HEK293 (cell line): Measurements from ENCODE around the gene TTC24.

Experiments
- CTCF ChIA-PET: fragments of 350-600 bp; formaldehyde crosslinking; extraction: SDS; loops from one replicate; lab custom pipeline; 2021; ENCODE audit warnings: antibody characterized with exemption; lab: Yijun Ruan, JAX
- POLR2A ChIA-PET: fragments of 300-600 bp; formaldehyde crosslinking; extraction: SDS; loops from one replicate; lab custom pipeline; 2020; ENCODE audit warnings: antibody characterized with exemption, inconsistent platforms; lab: Yijun Ruan, JAX
- H3K27ac ChIP-seq: fragments of 200-500 bp; sonication (Bioruptor generic); 2 replicates; pipeline ENCODE4 v1.5.1; 2014; ENCODE audit warnings: low read depth, low read length, control low read depth, inconsistent platforms; ENCODE audit errors: extremely low read depth
- H3K36me3 ChIP-seq, 2 experiments: fragments of 200-500 bp in 1 of 2; sonication (Bioruptor generic) in 1 of 2; 1 replicate in 1 of 2; 2 replicates in 1 of 2; pipeline ENCODE4 v1.5.1; 2014 to 2017; ENCODE audit warnings: inconsistent platforms in 2 of 2, low read length in 2 of 2; ENCODE audit not compliant: control insufficient read depth in 2 of 2, insufficient read depth in 1 of 2
- H3K4me1 ChIP-seq: fragments of 200-500 bp; sonication (Bioruptor generic); 2 replicates; pipeline ENCODE4 v1.5.1; 2014; ENCODE audit warnings: mild to moderate bottlenecking, low read length, inconsistent platforms; ENCODE audit not compliant: control insufficient read depth, insufficient read depth
- H3K4me3 ChIP-seq: 2 replicates; pipeline ENCODE4 v1.5.1; 2011; ENCODE audit warnings: low read depth, mild to moderate bottlenecking, control low read depth, low read length, moderate library complexity
- H3K9me3 ChIP-seq: fragments of 200-500 bp; sonication (Bioruptor generic); 2 replicates; pipeline ENCODE4 v1.5.1; 2014; ENCODE audit warnings: low read depth, low read length, inconsistent platforms; ENCODE audit not compliant: control insufficient read depth, insufficient read depth
- BCL11B ChIP-seq: fragments of 450-650 bp; formaldehyde crosslinking; IDR thresholded peaks from 2 replicates; pipeline ENCODE4 v1.5.1; 2016; ENCODE audit warnings: low read depth, missing biosample characterization, missing genetic modification characterization
- KLF9 ChIP-seq: fragments of 450-650 bp; formaldehyde crosslinking; IDR thresholded peaks from 2 replicates; pipeline ENCODE4 v1.5.1; 2016; ENCODE audit warnings: missing biosample characterization, missing genetic modification characterization, low read depth
- SCRT1 ChIP-seq: fragments of 450-650 bp; formaldehyde crosslinking; IDR thresholded peaks from 2 replicates; pipeline ENCODE4 v1.5.1; 2016; ENCODE audit warnings: missing biosample characterization, missing genetic modification characterization, borderline replicate concordance
- SETDB1 ChIP-seq: IDR thresholded peaks from one replicate; pipeline ENCODE4 v1.6.1; 2017; ENCODE audit warnings: mild to moderate bottlenecking, low read length, moderate library complexity, mixed read lengths; ENCODE audit not compliant: insufficient read length
- ZFP3 ChIP-seq: fragments of 450-650 bp; formaldehyde crosslinking; IDR thresholded peaks from 2 replicates; pipeline ENCODE4 v1.5.1; 2016; ENCODE audit warnings: low read depth, missing biosample characterization, missing genetic modification characterization
- ZNF140 ChIP-seq: fragments of 450-650 bp; formaldehyde crosslinking; IDR thresholded peaks from 2 replicates; pipeline ENCODE4 v1.5.1; 2016; ENCODE audit warnings: missing biosample characterization, missing genetic modification characterization
- ZNF169 ChIP-seq: fragments of 450-650 bp; formaldehyde crosslinking; IDR thresholded peaks from 2 replicates; pipeline ENCODE4 v1.5.1; 2016; ENCODE audit warnings: missing biosample characterization, missing genetic modification characterization
- ZNF174 ChIP-seq: fragments of 450-650 bp; formaldehyde crosslinking; IDR thresholded peaks from 2 replicates; pipeline ENCODE4 v1.5.0; 2017; ENCODE audit warnings: missing biosample characterization, mild to moderate bottlenecking, missing genetic modification characterization
- ZNF19 ChIP-seq: fragments of 450-650 bp; formaldehyde crosslinking; IDR thresholded peaks from 2 replicates; pipeline ENCODE4; 2016; ENCODE audit warnings: missing biosample characterization, missing genetic modification characterization, low read depth
- ZNF324 ChIP-seq: fragments of 450-650 bp; formaldehyde crosslinking; IDR thresholded peaks from 2 replicates; pipeline ENCODE4 v1.5.1; 2016; ENCODE audit warnings: missing biosample characterization, missing genetic modification characterization
- ZNF514 ChIP-seq: fragments of 450-650 bp; formaldehyde crosslinking; IDR thresholded peaks from 2 replicates; pipeline ENCODE4 v1.5.1; 2016; ENCODE audit warnings: missing biosample characterization, missing genetic modification characterization
- ZNF596 ChIP-seq: fragments of 450-650 bp; IDR thresholded peaks from 2 replicates; pipeline ENCODE4 v1.5.0; 2018; ENCODE audit warnings: missing biosample characterization, mild to moderate bottlenecking, missing genetic modification characterization, moderate library complexity
- ZNF777 ChIP-seq: fragments of 450-650 bp; formaldehyde crosslinking; IDR thresholded peaks from 2 replicates; pipeline ENCODE4 v1.5.1; 2017; ENCODE audit warnings: missing biosample characterization, missing genetic modification characterization, borderline replicate concordance
- TF ChIP-seq, protein P1 (sequence below): fragments of 450-650 bp; formaldehyde crosslinking; IDR thresholded peaks from 2 replicates; pipeline ENCODE4 v1.5.0; 2017; ENCODE audit warnings: missing biosample characterization, missing genetic modification characterization, borderline replicate concordance
- TF ChIP-seq, protein P2 (sequence below): fragments of 450-650 bp; formaldehyde crosslinking; IDR thresholded peaks from 2 replicates; pipeline ENCODE4 v1.5.1; 2016; ENCODE audit warnings: missing biosample characterization, missing genetic modification characterization
- TF ChIP-seq, protein P3 (sequence below): fragments of 450-650 bp; formaldehyde crosslinking; IDR thresholded peaks from 2 replicates; pipeline ENCODE4 v1.5.1; 2016; ENCODE audit warnings: missing biosample characterization, missing genetic modification characterization, low read depth
- TF ChIP-seq, protein P4 (sequence below): fragments of 450-650 bp; formaldehyde crosslinking; IDR thresholded peaks from 2 replicates; pipeline ENCODE4 v1.5.1; 2017; ENCODE audit warnings: missing biosample characterization, mild to moderate bottlenecking, missing genetic modification characterization, moderate library complexity

The TTC24 gene

DNA sequence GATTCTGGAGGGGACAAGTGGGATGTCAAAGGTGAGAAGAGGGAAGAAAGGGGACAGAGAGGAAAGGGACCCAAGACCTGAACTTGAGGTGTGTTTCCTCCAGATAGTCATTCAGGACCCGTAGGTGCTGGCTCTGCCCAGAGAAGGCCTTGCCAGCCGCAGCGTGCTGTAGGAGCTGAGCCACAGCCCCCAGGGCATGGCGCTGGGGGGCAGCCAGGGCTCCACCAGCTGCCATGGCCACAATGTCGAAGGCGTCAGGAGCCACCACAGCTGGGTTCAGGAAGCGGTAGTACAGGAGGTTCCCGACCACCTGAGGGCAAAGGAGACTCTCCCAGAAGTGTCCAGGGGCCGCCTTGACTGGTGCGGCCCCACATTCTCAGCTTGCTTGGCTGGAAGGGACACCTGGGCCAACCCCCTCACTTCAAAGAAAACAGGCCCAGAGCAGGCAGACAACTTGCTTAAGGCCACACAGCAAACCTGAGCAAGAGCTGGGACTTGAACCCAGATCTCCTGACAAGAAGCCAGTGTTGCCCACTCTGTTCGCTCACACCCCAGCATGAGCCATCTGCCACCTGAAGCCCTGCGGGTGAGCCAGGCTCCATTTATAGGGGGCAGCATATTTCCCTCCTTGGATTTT lies 45.0 kb upstream of the TTC24 start (continued):
- TF ChIP-seq, protein P1, sequence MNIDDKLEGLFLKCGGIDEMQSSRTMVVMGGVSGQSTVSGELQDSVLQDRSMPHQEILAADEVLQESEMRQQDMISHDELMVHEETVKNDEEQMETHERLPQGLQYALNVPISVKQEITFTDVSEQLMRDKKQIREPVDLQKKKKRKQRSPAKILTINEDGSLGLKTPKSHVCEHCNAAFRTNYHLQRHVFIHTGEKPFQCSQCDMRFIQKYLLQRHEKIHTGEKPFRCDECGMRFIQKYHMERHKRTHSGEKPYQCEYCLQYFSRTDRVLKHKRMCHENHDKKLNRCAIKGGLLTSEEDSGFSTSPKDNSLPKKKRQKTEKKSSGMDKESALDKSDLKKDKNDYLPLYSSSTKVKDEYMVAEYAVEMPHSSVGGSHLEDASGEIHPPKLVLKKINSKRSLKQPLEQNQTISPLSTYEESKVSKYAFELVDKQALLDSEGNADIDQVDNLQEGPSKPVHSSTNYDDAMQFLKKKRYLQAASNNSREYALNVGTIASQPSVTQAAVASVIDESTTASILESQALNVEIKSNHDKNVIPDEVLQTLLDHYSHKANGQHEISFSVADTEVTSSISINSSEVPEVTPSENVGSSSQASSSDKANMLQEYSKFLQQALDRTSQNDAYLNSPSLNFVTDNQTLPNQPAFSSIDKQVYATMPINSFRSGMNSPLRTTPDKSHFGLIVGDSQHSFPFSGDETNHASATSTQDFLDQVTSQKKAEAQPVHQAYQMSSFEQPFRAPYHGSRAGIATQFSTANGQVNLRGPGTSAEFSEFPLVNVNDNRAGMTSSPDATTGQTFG (tag by site-specific recombination) = no peak

DNA sequence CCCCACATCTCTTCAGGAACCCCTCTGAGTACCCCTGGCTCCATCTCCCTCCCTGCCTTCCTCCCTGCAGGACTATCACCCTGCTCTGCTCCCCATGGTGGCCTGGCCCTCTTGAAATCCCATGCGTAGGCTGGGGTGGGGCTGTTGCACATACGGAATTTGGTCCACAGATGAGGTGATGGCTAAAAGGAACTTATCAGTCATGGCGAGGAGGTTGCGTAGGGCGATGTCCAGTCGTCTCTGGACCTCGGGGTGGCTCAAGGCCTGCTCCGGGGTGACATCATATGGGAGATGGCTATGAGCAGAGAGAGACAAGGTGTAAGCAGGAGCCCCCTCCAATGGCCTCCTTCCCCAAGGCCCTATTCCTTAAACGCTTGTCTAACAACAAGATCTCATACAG lies 42.5 kb upstream of the TTC24 start:
- ChIA-PET CTCF (no interaction called here), POLR2A (interaction anchor here (0.5 kb wide), 1 partner anchor 24 kb away, joined by 3 read pairs; no protein-coding TSS in a partner anchor)
- H3K4me3 ChIP-seq = no peak overlapping the region
- no peak for TF ChIP-seq ZNF174
- no peak for TF ChIP-seq SETDB1
- no peak for TF ChIP-seq ZNF324 (tag by site-specific recombination)
- no peak for TF ChIP-seq ZNF169 (tag by site-specific recombination)
- no peak for TF ChIP-seq ZFP3 (tag by site-specific recombination)
- TF ChIP-seq, all 188 proteins: peak for 0
- peaks cover 30 to 93% of the 10 kb centered on the region in 2 experiments for H3K36me3 ChIP-seq
- H3K4me1 ChIP-seq = no peaks in the 10 kb centered on the region
- H3K9me3 ChIP-seq = no peaks in the 10 kb centered on the region
- H3K27ac ChIP-seq = no peak overlapping the region

DNA sequence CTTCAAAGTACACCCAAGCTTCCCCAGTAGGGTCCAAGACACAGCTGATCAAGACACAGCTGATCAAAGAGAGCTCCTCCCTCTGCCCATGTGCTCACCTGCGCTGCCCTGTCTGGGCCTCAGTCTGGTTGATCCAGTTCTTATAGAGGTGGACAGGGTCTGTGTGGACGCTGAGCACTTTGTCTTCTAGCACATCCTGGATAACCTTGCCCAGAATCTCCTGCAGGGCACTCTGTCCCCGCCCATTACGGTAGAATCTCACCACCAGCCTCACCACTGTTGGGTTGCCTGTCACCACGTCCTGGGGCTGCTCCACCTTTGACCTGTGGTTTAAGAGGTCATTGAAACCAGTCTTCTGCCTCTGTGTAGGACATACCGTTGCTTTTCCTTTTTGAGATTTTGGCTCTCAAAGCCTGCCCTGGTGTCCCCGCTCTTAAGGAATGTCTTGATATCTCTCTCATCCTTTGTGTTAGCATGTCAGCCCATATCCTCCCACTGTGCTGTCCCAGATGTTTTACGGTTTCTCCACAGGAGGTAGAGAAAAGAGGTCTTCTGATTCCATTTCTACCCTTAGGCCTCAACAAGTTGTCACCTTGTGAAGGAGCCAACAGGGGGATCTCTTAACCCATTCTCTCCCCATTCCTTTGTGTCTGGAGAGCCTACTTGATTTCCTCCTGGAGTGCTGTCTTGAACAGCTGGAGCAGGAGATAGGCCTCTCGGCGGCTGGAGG lies 40.6 kb upstream of the TTC24 start:
- no peak overlapping the region for H3K4me3 ChIP-seq
- TF ChIP-seq BCL11B (no peak), ZNF514 (no peak)
- TF ChIP-seq, protein P2, sequence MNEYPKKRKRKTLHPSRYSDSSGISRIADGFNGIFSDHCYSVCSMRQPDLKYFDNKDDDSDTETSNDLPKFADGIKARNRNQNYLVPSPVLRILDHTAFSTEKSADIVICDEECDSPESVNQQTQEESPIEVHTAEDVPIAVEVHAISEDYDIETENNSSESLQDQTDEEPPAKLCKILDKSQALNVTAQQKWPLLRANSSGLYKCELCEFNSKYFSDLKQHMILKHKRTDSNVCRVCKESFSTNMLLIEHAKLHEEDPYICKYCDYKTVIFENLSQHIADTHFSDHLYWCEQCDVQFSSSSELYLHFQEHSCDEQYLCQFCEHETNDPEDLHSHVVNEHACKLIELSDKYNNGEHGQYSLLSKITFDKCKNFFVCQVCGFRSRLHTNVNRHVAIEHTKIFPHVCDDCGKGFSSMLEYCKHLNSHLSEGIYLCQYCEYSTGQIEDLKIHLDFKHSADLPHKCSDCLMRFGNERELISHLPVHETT (tag by site-specific recombination) = no peak
- H3K27ac ChIP-seq = no peak overlapping the region
- H3K36me3 ChIP-seq = peaks cover 30 to 92% of the 10 kb centered on the region in 2 experiments
- CTCF ChIA-PET = no interaction called here
- H3K4me1 ChIP-seq = no peaks in the 10 kb centered on the region
- POLR2A ChIA-PET = no interaction called here
- no peaks in the 10 kb centered on the region for H3K9me3 ChIP-seq

DNA sequence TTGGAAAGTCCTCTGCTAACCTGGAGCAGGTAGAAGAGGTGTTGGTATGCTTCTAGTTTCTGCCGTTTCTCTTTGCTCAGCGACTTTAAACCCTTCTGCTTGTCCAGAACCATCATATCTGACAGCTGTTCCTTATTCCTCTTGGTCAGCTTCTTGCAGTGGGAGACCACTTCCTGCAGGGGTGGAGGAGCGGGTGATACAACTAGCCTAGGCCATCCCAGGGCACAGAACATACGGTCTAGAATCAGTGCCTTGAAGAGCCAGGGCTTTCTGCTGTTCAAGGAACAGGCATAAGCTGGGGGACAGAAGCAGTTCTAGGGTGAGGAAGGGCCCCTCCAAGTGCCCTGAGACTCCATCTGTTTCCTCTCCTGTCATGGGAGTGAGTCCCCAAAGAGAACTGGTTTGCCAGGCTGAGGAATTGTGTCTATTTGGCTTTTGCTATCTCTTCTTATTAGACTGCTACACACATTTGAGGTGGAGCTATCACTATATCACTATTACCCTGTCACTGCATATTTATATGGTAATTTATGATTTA lies 39.6 kb upstream of the TTC24 start:
- no peak for TF ChIP-seq SCRT1
- POLR2A ChIA-PET = no interaction called here

DNA sequence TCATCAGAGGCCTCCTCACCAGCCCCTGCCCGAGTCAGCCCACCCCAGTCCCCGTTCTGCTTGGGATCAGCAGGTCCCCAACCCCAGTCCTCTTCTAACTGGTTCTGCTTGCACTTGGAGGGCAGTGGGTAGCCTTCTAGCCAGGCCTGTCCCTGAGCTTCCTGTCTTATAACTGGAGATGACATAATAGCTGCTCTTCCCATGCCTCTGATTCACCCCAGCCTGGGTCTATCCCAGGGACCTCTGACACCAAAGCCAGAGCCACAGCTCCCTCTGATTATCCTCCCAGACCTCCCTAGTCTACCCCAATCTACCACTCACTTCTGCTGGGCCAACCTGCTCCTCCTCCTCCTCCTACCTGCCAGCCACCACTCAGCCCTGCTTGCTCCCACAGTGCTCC lies 38.6 kb upstream of the TTC24 start:
- POLR2A ChIA-PET = no interaction called here
- Histone ChIP-seq H3K4me1 (no peaks in the 10 kb centered on the region), H3K36me3 (peaks cover 20 to 91% of the 10 kb centered on the region in 2 experiments), H3K9me3 (no peaks in the 10 kb centered on the region), H3K27ac (no peak overlapping the region), H3K4me3 (no peak overlapping the region)
- TF ChIP-seq, protein P3, sequence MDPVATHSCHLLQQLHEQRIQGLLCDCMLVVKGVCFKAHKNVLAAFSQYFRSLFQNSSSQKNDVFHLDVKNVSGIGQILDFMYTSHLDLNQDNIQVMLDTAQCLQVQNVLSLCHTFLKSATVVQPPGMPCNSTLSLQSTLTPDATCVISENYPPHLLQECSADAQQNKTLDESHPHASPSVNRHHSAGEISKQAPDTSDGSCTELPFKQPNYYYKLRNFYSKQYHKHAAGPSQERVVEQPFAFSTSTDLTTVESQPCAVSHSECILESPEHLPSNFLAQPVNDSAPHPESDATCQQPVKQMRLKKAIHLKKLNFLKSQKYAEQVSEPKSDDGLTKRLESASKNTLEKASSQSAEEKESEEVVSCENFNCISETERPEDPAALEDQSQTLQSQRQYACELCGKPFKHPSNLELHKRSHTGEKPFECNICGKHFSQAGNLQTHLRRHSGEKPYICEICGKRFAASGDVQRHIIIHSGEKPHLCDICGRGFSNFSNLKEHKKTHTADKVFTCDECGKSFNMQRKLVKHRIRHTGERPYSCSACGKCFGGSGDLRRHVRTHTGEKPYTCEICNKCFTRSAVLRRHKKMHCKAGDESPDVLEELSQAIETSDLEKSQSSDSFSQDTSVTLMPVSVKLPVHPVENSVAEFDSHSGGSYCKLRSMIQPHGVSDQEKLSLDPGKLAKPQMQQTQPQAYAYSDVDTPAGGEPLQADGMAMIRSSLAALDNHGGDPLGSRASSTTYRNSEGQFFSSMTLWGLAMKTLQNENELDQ (tag by site-specific recombination) = no peak
- no peak for TF ChIP-seq ZNF19 (tag by site-specific recombination)
- TF ChIP-seq ZNF777 (tag by site-specific recombination) = no peak
- TF ChIP-seq, protein P4, sequence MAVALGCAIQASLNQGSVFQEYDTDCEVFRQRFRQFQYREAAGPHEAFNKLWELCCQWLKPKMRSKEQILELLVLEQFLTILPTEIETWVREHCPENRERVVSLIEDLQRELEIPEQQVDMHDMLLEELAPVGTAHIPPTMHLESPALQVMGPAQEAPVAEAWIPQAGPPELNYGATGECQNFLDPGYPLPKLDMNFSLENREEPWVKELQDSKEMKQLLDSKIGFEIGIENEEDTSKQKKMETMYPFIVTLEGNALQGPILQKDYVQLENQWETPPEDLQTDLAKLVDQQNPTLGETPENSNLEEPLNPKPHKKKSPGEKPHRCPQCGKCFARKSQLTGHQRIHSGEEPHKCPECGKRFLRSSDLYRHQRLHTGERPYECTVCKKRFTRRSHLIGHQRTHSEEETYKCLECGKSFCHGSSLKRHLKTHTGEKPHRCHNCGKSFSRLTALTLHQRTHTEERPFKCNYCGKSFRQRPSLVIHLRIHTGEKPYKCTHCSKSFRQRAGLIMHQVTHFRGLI (tag by site-specific recombination) = no peak
- no peak for TF ChIP-seq ZNF596 (tag by site-specific recombination)
- no peak for TF ChIP-seq KLF9 (tag by site-specific recombination)
- no peak for TF ChIP-seq ZNF140 (tag by site-specific recombination)
- CTCF ChIA-PET = no interaction called here

More for the DNA sequence above, 39.6 kb upstream of the TTC24 start:
- Histone ChIP-seq H3K9me3 (no peaks in the 10 kb centered on the region), H3K36me3 (peaks cover 25 to 92% of the 10 kb centered on the region in 2 experiments), H3K4me1 (no peaks in the 10 kb centered on the region), H3K27ac (no peak overlapping the region), H3K4me3 (no peak overlapping the region)
- CTCF ChIA-PET = no interaction called here
